Large intestine (tissue), 3 donors: Measurements from ENCODE around the gene CREB3L2. TPM values are rescaled to one million over a fixed set of nuclear protein-coding genes. Genes with fewer than 3 reads are reported as not detected.
"Not testable (repeated sequence)": the region's sequence is repeated elsewhere in the genome, so short reads cannot be mapped to it uniquely, and the experiment has no call there.

ENCODE experiments used
- DNase-seq, 2 donors: peaks; one replicate each; pipeline versions ENCODE4 v3.0.0 to v3.0.0-alpha.2; 2013
- H3K27ac ChIP-seq: one replicate; pipeline ENCODE4 v1.5.1; 2013; ENCODE audit warnings: low read length
- H3K27me3 ChIP-seq: 2 replicates; pipeline ENCODE4 v1.6.1; 2013; ENCODE audit warnings: low read length; ENCODE audit not compliant: control insufficient read depth, insufficient read depth
- H3K36me3 ChIP-seq: 2 replicates; pipeline ENCODE4 v1.6.1; 2013; ENCODE audit warnings: low read length; ENCODE audit not compliant: control insufficient read depth, insufficient read depth
- H3K4me1 ChIP-seq: one replicate; pipeline ENCODE4 v1.6.1; 2013; ENCODE audit warnings: low read length; ENCODE audit not compliant: control insufficient read depth, insufficient read depth
- H3K4me3 ChIP-seq: one replicate; pipeline ENCODE4 v1.5.1; 2013; ENCODE audit warnings: low read length
- H3K9me3 ChIP-seq: one replicate; pipeline ENCODE4 v1.6.1; 2013; ENCODE audit warnings: mild to moderate bottlenecking, low read depth, low read length, moderate library complexity; ENCODE audit not compliant: control insufficient read depth
- WGBS: methylation state at CpG from one replicate; pipeline ENCODE4 v1.1.5; 2013; ENCODE audit warnings: low lambda C conversion rate; ENCODE audit not compliant: insufficient coverage; 5-methylcytosine and 5-hydroxymethylcytosine counted together
- polyA plus RNA-seq: library from polyadenylated mRNA; unstranded; fragments of 120-200 nt; gene quantifications from one replicate; pipeline ENCODE4 v1.2.1, GENCODE V29; 2013

Gene CREB3L2
- polyA plus RNA-seq, 1 donor, result 49.3 TPM

DNA sequence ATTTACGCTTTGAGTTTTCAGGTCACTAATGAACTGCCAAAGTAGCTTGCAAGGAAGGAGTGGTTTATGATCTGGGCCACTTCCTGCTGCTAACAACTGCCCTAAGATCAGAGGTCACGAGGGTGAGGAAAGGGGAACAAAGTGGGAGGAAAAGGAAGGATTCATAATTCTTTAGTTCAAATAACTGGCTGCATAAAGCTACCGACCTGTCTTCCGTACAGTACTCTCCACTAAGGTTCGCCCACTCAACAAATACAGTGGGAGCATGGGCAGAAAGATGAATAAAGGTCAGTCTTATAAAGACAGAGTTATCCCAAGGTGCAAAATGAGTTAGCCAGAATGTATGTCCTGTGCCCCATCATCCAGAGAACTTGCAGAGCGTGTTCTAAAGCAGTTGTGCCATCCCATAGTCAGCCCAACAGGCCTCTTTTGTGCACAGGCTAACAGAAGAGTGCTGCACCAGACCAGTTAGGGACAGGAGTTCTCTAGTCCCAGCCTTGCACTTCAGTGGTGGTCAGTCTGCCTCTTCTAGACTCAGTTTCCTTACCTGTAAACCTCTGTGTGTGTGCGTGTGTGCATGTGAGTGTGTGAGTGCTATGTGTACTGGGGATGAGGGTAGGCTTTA is 65.9 kb downstream of the CREB3L2 start:
- Histone ChIP-seq H3K4me1 (peaks cover 37% of the 10 kb centered on the region), H3K9me3 (no peaks in the 10 kb centered on the region), H3K36me3 (no peaks in the 10 kb centered on the region), H3K4me3 (no peak overlapping the region), H3K27ac (peak overlapping the region; percentile 60), H3K27me3 (no peaks in the 10 kb centered on the region)
- 40% methylated on average over 1 of the region's 7 CpGs for WGBS
- DNase-seq, result peak; percentile 69 to 81

- peak in 1 of 2 donors; percentile 46 for DNase-seq
- no peak overlapping the region for H3K4me3 ChIP-seq
- H3K27me3 ChIP-seq, result no peaks in the 10 kb centered on the region
- 40% methylated on average over 1 of the region's 8 CpGs for WGBS
- H3K36me3 ChIP-seq, result no peaks in the 10 kb centered on the region
- H3K9me3 ChIP-seq, result no peaks in the 10 kb centered on the region
- H3K4me1 ChIP-seq, result peaks cover 29% of the 10 kb centered on the region
- H3K27ac ChIP-seq, result peak overlapping the region; percentile 60
Measured at GRCh38 chr7:137934941-137935883, 66.7 kb downstream of the CREB3L2 start.

DNA sequence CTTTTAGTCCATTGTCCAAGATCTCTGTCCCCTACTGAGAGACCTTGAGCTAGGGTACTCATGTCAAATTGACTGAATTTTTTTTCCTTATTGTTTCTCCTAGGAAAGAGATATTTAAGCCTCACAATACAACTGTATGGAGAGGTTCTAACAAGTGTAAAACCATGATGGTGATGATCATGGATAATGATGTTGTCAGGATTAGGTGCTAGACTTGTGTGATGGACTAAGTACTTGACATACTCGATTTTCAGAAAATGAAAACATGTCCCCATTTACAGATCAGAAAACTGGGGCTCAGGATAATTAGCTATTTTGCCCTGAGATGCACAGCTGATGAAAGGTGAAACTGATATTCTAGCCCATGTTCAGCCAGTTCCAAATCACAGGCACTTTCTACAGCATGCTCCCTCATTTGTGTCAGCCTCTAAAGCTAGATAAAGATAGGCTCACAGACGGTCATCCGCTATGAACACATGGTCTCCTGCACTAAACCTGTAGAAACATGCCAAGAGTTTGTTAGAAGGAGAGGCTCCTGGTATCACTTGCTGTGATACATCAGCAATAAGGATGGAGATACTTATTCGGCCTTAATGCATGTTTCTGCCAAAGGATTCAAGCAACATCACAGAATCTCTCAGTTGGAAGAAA is 67.6 kb downstream of the CREB3L2 start:
- no peak overlapping the region for H3K27ac ChIP-seq
- DNase-seq, result no peak
- H3K4me1 ChIP-seq, result peaks cover 28% of the 10 kb centered on the region
- no peak overlapping the region for H3K4me3 ChIP-seq
- no peaks in the 10 kb centered on the region for H3K27me3 ChIP-seq
- H3K36me3 ChIP-seq, result no peaks in the 10 kb centered on the region
- H3K9me3 ChIP-seq, result no peaks in the 10 kb centered on the region
- WGBS, result no CpG with 5 or more reads among the region's 4 CpGs

- H3K27me3 ChIP-seq, result no peaks in the 10 kb centered on the region
- no peak overlapping the region for H3K4me3 ChIP-seq
- H3K27ac ChIP-seq, result peak overlapping the region; percentile 9
- 71% methylated on average over 5 of the region's 11 CpGs for WGBS
- H3K9me3 ChIP-seq, result no peaks in the 10 kb centered on the region
- DNase-seq, result no peak
- H3K36me3 ChIP-seq, result peaks cover 2% of the 10 kb centered on the region
- H3K4me1 ChIP-seq, result peaks cover 28% of the 10 kb centered on the region
Measured at GRCh38 chr7:137933270-137934017, 68.4 kb downstream of the CREB3L2 start.

- peak in 1 of 2 donors; percentile 16 for DNase-seq
- Histone ChIP-seq H3K9me3 (no peaks in the 10 kb centered on the region), H3K4me3 (no peak overlapping the region), H3K4me1 (peaks cover 28% of the 10 kb centered on the region), H3K27me3 (no peaks in the 10 kb centered on the region), H3K36me3 (peaks cover 6% of the 10 kb centered on the region), H3K27ac (peak overlapping the region; percentile 31)
- no CpG with 5 or more reads among the region's 5 CpGs for WGBS
Measured at GRCh38 chr7:137932881-137933269, 69.0 kb downstream of the CREB3L2 start.

DNA sequence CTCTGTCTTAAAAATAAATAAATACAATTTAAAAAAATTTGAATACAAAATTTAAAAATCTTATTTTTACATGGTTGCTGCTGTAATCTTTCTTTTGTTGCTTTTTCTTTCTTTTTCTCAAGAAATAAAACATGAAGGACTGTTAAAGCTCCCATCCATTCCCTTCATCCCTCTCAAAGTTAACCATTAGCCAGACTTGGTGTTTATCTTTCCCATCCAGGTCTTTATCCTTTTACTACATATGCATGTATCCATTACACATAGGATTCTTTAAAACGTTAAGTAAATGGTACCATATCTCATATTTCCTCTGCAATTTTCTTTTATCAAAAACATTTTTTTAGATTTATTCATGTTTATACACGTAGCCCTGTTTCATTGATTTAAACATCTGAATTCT is 70.1 kb downstream of the CREB3L2 start:
- Histone ChIP-seq H3K4me1 (peaks cover 26% of the 10 kb centered on the region), H3K9me3 (peaks cover 2% of the 10 kb centered on the region), H3K4me3 (no peak overlapping the region), H3K36me3 (peaks cover 11% of the 10 kb centered on the region), H3K27me3 (no peaks in the 10 kb centered on the region), H3K27ac (no peak overlapping the region)
- DNase-seq, result peak in 1 of 2 donors; percentile 27
- WGBS, result 15% methylated on average over 2 of the region's 2 CpGs

DNA sequence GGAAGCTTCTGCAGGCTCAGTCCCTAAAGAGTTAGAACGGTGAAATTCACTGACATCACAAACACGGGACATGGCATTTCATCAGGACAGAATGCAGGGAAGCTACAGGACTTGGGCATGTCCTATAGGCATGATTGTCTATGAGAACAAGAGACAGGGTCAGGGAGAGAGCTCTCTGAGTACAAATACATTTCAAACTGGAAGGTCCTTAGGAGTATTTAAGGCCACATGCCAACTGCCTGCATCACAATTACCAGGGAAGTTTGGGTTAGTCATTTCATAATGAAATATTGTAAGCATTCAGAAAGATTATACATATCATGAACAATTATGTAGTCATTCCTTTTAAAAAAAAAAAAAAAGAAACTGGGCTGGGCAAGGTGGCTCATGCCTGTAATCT is 71.3 kb downstream of the CREB3L2 start:
- Histone ChIP-seq H3K9me3 (peaks cover 2% of the 10 kb centered on the region), H3K27ac (no peak overlapping the region), H3K4me3 (no peak overlapping the region), H3K4me1 (peaks cover 17% of the 10 kb centered on the region), H3K36me3 (peaks cover 14% of the 10 kb centered on the region), H3K27me3 (no peaks in the 10 kb centered on the region)
- WGBS, result no CpG with 5 or more reads among the region's 2 CpGs
- no peak for DNase-seq

DNA sequence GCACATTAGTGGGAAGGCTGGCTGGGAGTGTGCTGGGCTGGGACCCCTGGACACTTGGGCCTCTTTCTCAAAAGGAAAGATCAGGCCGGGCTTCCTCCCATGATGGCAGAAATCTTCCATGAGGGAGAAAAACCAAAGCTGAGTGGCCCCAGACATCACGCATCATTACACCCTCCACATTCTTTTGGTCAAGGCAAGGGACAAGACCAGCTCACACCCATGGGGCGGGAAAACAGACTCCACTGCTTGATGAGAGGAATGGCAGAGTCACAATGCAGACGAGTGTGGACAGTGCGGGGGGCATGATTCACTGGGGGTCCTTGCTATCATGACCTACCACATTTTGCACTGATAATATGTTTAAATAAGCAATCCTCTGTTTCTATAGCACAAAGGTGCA is 73.3 kb downstream of the CREB3L2 start:
- no peak overlapping the region for H3K27ac ChIP-seq
- WGBS, result no CpG with 5 or more reads among the region's 5 CpGs

GRCh38 chr7:137927386-137927785 is 74.5 kb downstream of the CREB3L2 start:
- Histone ChIP-seq H3K4me1 (peaks cover 2% of the 10 kb centered on the region), H3K9me3 (peaks cover 2% of the 10 kb centered on the region), H3K27ac (no peak overlapping the region), H3K36me3 (peaks cover 33% of the 10 kb centered on the region), H3K4me3 (no peak overlapping the region), H3K27me3 (no peaks in the 10 kb centered on the region)
- DNase-seq, result no peak

More for the DNA sequence above, 73.3 kb downstream of the CREB3L2 start:
- Histone ChIP-seq H3K9me3 (peaks cover 2% of the 10 kb centered on the region), H3K36me3 (peaks cover 29% of the 10 kb centered on the region), H3K27me3 (no peaks in the 10 kb centered on the region), H3K4me1 (peaks cover 12% of the 10 kb centered on the region), H3K4me3 (no peak overlapping the region)
- no peak for DNase-seq

- H3K4me3 ChIP-seq, H3K27me3 ChIP-seq, H3K9me3 ChIP-seq, DNase-seq, H3K4me1 ChIP-seq, H3K27ac ChIP-seq: not testable (repeated sequence)
- WGBS, result no CpG with 5 or more reads among the region's 6 CpGs
- peaks cover 33% of the 10 kb centered on the region for H3K36me3 ChIP-seq
Measured at GRCh38 chr7:137926206-137926605, 75.7 kb downstream of the CREB3L2 start.
